IMR-90 (cell line): ENCODE data around the gene ATP11A. TPM values are rescaled to one million over a fixed set of nuclear protein-coding genes. Genes with fewer than 3 reads are reported as not detected.

ENCODE experiments used
- ATAC-seq: fragments of 200-7000 bp; cut with Tn5 transposase; 2 replicates; pipeline ENCODE4 v1.9.1; 2020; ENCODE audit warnings: low read depth, mild to moderate bottlenecking, moderate library complexity
- BruUV-seq: library from RNA; stranded (reverse); fragments of 400-500 nt; replicated peaks from 2 replicates; lab custom pipeline; 2021; lab: Mats Ljungman, UMichigan
- CTCF ChIA-PET: fragments of 300-600 bp; formaldehyde crosslinking; extraction: SDS; loops from one replicate; lab custom pipeline; 2021; ENCODE audit warnings: antibody characterized with exemption; lab: Yijun Ruan, JAX
- POLR2A ChIA-PET: fragments of 300-600 bp; sonication (Branson Sonifier 250); formaldehyde crosslinking; loops from one replicate; lab custom pipeline; 2022; ENCODE audit warnings: antibody characterized with exemption; ENCODE audit not compliant: unreplicated experiment; lab: Charles Lee
- DNase-seq: peaks from one replicate; pipeline ENCODE4 v3.0.0; 2013
- H2AFZ ChIP-seq: replicated peaks from 2 replicates; pipeline ENCODE3; 2013; ENCODE audit warnings: low read length, mild to moderate bottlenecking; ENCODE audit not compliant: poor library complexity
- H2AK5ac ChIP-seq: 2 replicates; pipeline ENCODE4 v1.6.1; 2013; ENCODE audit warnings: low read depth, low read length, inconsistent platforms
- H2AK9ac ChIP-seq: replicated peaks from 2 replicates; pipeline ENCODE3; 2013; ENCODE audit warnings: mild to moderate bottlenecking, low read depth, low read length, moderate library complexity; ENCODE audit not compliant: poor library complexity
- H2BK120ac ChIP-seq: 2 replicates; pipeline ENCODE4 v1.6.1; 2013; ENCODE audit warnings: low read depth, low read length, inconsistent platforms
- H2BK15ac ChIP-seq: 3 replicates; pipeline ENCODE4 v1.6.1; 2013; ENCODE audit warnings: low read depth, low read length, inconsistent platforms
- H2BK20ac ChIP-seq: 2 replicates; pipeline ENCODE4 v1.6.1; 2013; ENCODE audit warnings: low read depth, mild to moderate bottlenecking, inconsistent platforms, low read length, moderate library complexity
- H2BK5ac ChIP-seq: 2 replicates; pipeline ENCODE4 v1.6.1; 2013; ENCODE audit warnings: mild to moderate bottlenecking, low read depth, low read length, inconsistent platforms; ENCODE audit not compliant: poor library complexity, severe bottlenecking
- H3K14ac ChIP-seq: replicated peaks from 2 replicates; pipeline ENCODE4 v1.6.1; 2013; ENCODE audit warnings: low read depth, low read length, inconsistent platforms
- H3K18ac ChIP-seq: 2 replicates; pipeline ENCODE4 v1.6.1; 2013; ENCODE audit warnings: low read depth, low read length, control low read depth
- H3K23ac ChIP-seq: 2 replicates; pipeline ENCODE4 v1.6.1; 2013; ENCODE audit warnings: low read depth, low read length, inconsistent platforms
- H3K27ac ChIP-seq: 2 replicates; pipeline ENCODE4 v1.5.1; 2013; ENCODE audit warnings: mild to moderate bottlenecking, control low read depth, low read length; ENCODE audit not compliant: insufficient read depth
- H3K27me3 ChIP-seq: 2 replicates; pipeline ENCODE4 v1.6.1; 2013; ENCODE audit warnings: low read length; ENCODE audit not compliant: control insufficient read depth, insufficient read depth
- H3K36me3 ChIP-seq: 2 replicates; pipeline ENCODE4 v1.6.1; 2013; ENCODE audit warnings: low read length, mixed read lengths; ENCODE audit not compliant: control insufficient read depth, insufficient read depth
- H3K4ac ChIP-seq: 2 replicates; pipeline ENCODE4 v1.6.1; 2013; ENCODE audit warnings: low read depth, low read length, inconsistent platforms
- H3K4me1 ChIP-seq: 2 replicates; pipeline ENCODE4 v1.6.1; 2013; ENCODE audit warnings: low read length, mixed read lengths; ENCODE audit not compliant: control insufficient read depth, insufficient read depth
- H3K4me2 ChIP-seq: 2 replicates; pipeline ENCODE4 v1.6.1; 2013; ENCODE audit warnings: low read depth, mild to moderate bottlenecking, control low read depth, low read length, moderate library complexity
- H3K4me3 ChIP-seq: 2 replicates; pipeline ENCODE4 v1.5.1; 2013; ENCODE audit warnings: low read depth, mild to moderate bottlenecking, control low read depth, low read length, moderate library complexity; ENCODE audit not compliant: insufficient read depth
- H3K56ac ChIP-seq: 2 replicates; pipeline ENCODE4 v1.6.1; 2013; ENCODE audit warnings: low read length, inconsistent platforms; ENCODE audit not compliant: insufficient read depth; ENCODE audit errors: extremely low read depth
- H3K79me1 ChIP-seq, 2 experiments: 2 replicates each; pipeline ENCODE4 v1.6.1; 2013; ENCODE audit warnings: low read length in 2 of 2, inconsistent platforms in 1 of 2, low read depth in 1 of 2
- H3K9ac ChIP-seq: 2 replicates; pipeline ENCODE4 v1.6.1; 2013; ENCODE audit warnings: low read depth, low read length, control low read depth
- H3K9me1 ChIP-seq: 2 replicates; pipeline ENCODE4 v1.6.1; 2013; ENCODE audit warnings: low read length, inconsistent platforms; ENCODE audit not compliant: insufficient read depth
- H3K9me3 ChIP-seq: 2 replicates; pipeline ENCODE4 v1.6.1; 2013; ENCODE audit warnings: low read length; ENCODE audit not compliant: control insufficient read depth, insufficient read depth
- H4K20me1 ChIP-seq: 2 replicates; pipeline ENCODE4 v1.6.1; 2013; ENCODE audit warnings: low read length, inconsistent platforms; ENCODE audit not compliant: insufficient read depth
- H4K5ac ChIP-seq: 2 replicates; pipeline ENCODE4 v1.6.1; 2013; ENCODE audit warnings: mild to moderate bottlenecking, low read depth, low read length, control low read depth
- H4K8ac ChIP-seq, 2 experiments: 2 replicates each; pipeline ENCODE4 v1.6.1; 2013; ENCODE audit warnings: low read depth in 2 of 2, low read length in 2 of 2, control low read depth in 1 of 2, inconsistent platforms in 1 of 2
- H4K91ac ChIP-seq: 2 replicates; pipeline ENCODE4 v1.6.1; 2013; ENCODE audit warnings: low read depth, low read length, inconsistent platforms; ENCODE audit not compliant: insufficient read depth
- BHLHE40 ChIP-seq: fragments of 150-350 bp; IDR thresholded peaks from 2 replicates; pipeline ENCODE4 v1.6.1; 2016; ENCODE audit warnings: mild to moderate bottlenecking, low read depth, low read length
- WGBS, 2 experiments: methylation state at CpG; one replicate each; pipeline versions ENCODE4 v1.1.5 to v1.1.7; 2013; ENCODE audit warnings: missing lambda C conversion rate in 2 of 2; ENCODE audit not compliant: insufficient read length in 1 of 2; ENCODE audit errors: extremely low coverage in 2 of 2; 5-methylcytosine and 5-hydroxymethylcytosine counted together
- dilution Hi-C: fragments of 300-500 bp; cut with HindIII; formaldehyde crosslinking; loops from one replicate; pipeline ENCODE4 v1.14.3; 2018; ENCODE audit warnings: low sequenced_read_pairs; ENCODE audit not compliant: unreplicated experiment
- in situ Hi-C: fragments of 300-500 bp; cut with MboI; formaldehyde crosslinking; loops from 3 replicates; pipeline ENCODE4 v1.14.3; 2019; ENCODE audit warnings: low sequenced_read_pairs, inconsistent platforms, mixed read lengths
- intact Hi-C: fragments of 100-400 bp; cut with micrococcal nuclease; formaldehyde crosslinking; loops from 2 replicates; pipeline ENCODE4 v1.10.0; 2022
- polyA plus RNA-seq, 3 experiments: library from polyadenylated mRNA; depleted of rRNA; stranded (reverse); fragments of >200 nt; gene quantifications; 2 replicates each; pipeline ENCODE4 v1.2.3, GENCODE V29; 2012; ENCODE audit warnings: low replicate concordance in 1 of 3
- total RNA-seq: library from RNA; depleted of rRNA; stranded (reverse); fragments of >200 nt; gene quantifications from 2 replicates; pipeline ENCODE4 v1.2.3, GENCODE V29; 2012

Gene ATP11A
- total and polyA plus RNA-seq, 2 of the 4 experiments (the other 2 are of a cell fraction), result 8.4 to 12.0 TPM

DNA sequence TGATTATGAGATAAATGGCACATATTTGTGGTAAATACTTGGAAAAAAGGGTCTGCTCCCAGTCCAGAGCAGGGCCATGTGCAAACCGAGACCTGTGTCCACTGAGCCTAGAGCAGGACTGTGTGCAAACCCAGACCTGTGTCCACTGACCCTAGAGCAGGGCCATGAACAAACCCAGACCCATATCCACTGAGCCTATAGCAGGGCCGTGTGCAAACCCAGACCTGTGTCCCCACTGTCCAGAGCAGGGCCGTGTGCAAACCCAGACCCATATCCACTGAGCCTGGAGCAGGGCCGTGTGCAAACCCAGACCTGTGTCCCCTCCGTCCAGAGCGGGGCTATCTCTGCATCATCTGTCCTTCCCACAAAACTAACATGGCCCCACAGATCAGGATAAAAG lies 136.0 kb downstream of the ATP11A start:
- in situ Hi-C loops, result no loop called here
- H2AK5ac ChIP-seq, result no peak overlapping the region
- no peak overlapping the region for H2BK5ac ChIP-seq
- no peak overlapping the region for H3K23ac ChIP-seq
- H3K4me2 ChIP-seq, result no peak overlapping the region
- no peak overlapping the region for H2BK20ac ChIP-seq
- H3K4me3 ChIP-seq, result no peak overlapping the region
- H3K79me1 ChIP-seq, result no peaks in the 10 kb centered on the region; a peak in 1 of 4 replicates
- H3K36me3 ChIP-seq, result peaks cover 38% of the 10 kb centered on the region
- H3K14ac ChIP-seq, result no peak overlapping the region
- H3K27me3 ChIP-seq, result no peaks in the 10 kb centered on the region
- no peak overlapping the region for H3K56ac ChIP-seq
- POLR2A ChIA-PET, result no interaction called here
- no peak overlapping the region for H3K27ac ChIP-seq
- no peak overlapping the region for H3K4ac ChIP-seq
- no peaks in the 10 kb centered on the region for H3K4me1 ChIP-seq
- no peak overlapping the region for H4K8ac ChIP-seq
- H4K5ac ChIP-seq, result no peak overlapping the region
- DNase-seq, result no peak
- no peak overlapping the region for H2AFZ ChIP-seq
- no peak overlapping the region for H4K91ac ChIP-seq
- no peak overlapping the region for H3K18ac ChIP-seq
- CTCF ChIA-PET, result no interaction called here
- H4K20me1 ChIP-seq, result no peaks in the 10 kb centered on the region
- H3K9ac ChIP-seq, result no peak overlapping the region
- dilution Hi-C loops, result no loop called here
- no peaks in the 10 kb centered on the region; the same call in 1 of the 2 replicates for H3K9me1 ChIP-seq
- no peak overlapping the region for H2BK15ac ChIP-seq
- TF ChIP-seq BHLHE40, result no peak
- no peaks in the 10 kb centered on the region for H3K9me3 ChIP-seq
- H2AK9ac ChIP-seq, result no peak overlapping the region
- H2BK120ac ChIP-seq, result no peak overlapping the region
- no TSS peak for BruUV-seq
- intact Hi-C loops, result no loop called here
- WGBS, 2 experiments, result no CpG with 5 or more reads among the region's 6 CpGs
- ATAC-seq, result no peak
